Measurements from ENCODE around the gene ZNF629. TPM values are rescaled to one million over a fixed set of nuclear protein-coding genes. Genes with fewer than 3 reads are reported as not detected.
"Not testable (repeated sequence)": the region's sequence is repeated elsewhere in the genome, so short reads cannot be mapped to it uniquely, and the experiment has no call there.

The ZNF629 gene
- total RNA-seq, result 2.5 and 2.6 TPM in 2 replicates

DNA sequence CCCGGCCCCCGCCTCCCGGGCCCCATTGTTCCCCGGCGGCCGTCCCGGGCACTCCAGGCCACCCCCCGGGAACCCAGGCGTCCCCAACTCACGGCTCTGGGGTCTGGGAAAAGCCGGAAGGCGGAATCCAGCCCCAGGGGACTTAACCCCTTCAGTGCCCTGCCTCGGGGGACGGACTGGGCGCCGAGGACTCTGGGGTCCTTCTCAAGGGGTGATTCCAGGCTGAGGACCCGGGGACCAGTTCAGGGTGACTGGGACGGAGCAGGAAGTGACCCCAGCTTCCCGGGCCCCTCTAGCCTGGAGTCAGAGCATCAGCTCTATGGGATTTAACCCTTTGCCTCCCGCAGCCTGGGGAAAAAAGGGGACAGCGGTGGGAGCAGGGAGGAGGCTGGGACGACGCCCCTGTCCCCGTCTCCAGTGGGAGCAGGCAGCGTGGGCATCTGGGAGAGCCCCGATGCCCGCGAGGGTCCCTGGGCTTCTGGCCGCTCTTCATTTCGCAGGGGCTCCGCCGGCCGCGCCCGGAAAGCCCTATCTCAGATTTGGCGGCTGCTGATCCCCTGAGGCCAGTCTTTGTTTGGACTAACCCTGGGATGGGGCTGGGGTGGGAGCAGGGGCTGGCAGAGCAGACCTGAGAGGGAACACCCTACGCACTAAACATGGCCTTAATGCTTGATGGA lies at the start of gene ZNF629:
Gene ZNF629 (minus strand): TSS at position 270 of the 677 bp plus-strand sequence. CDS start 2,723 bp downstream, outside the sequence.
- Mint-ChIP-seq H3K36me3 (ENCODE audit: low read depth) (no peaks in the 10 kb centered on the region), H3K27ac (no peak within 1 kb of the TSS), H3K4me3 (peak within 1 kb of the TSS; percentile 83), H3K9me3 (no peaks in the 10 kb centered on the region), H3K27me3 (peaks cover 30% of the 10 kb centered on the region), H3K4me1 (peaks cover 4% of the 10 kb centered on the region)
- intact Hi-C loops (cut with micrococcal nuclease), result no loop called here
- peak; percentile 66 for DNase-seq

DNA sequence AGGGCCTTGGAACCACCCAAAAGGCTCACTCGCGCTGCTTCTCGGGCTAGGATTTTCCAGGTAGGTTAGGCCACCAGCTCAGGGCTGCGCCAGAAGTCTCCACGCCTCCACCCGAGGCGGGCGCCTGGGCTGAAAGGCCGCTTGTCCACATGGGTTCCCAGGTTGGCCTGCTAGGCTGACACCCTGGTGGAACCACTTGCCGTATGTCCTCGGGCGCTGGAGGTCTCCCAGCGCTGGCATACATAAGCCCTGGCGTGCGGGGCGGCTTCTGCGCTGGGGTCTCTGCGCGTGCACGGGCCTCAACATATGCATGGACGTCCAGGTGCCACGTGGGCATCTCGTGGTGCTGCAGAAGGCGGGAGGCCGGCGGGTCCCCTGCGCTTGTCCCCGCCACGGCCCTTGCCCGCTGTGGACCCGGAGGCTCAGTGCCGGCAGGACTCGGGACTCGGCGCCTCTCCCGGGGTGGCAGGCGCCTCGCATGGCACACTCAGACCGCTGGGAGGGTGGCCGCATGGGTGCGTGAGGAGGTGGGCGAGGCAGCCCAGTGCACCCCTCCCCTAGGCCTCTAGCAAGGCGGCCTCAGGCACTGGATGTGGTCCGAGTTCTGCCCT lies 47.2 kb upstream of the ZNF629 start:
- H3K9me3 Mint-ChIP-seq, result no peaks in the 10 kb centered on the region

DNA sequence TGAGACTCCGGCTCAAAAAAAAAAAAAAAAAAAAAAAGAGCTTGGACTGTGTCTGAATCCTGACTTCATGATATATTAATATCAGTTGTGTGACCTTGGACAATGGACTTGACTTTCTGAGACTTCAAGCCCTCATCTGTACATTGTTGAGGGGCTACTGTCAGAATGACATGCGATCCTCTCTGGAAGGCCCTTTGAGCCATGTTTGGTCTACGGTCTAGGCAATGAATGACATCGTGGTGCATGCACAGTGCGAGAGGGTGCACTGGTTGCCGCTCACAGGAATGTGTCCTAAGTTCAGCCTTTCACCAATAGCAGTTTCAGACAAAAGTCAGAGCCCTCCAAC lies 43.0 kb upstream of the ZNF629 start:
- intact Hi-C loops (cut with micrococcal nuclease), result no loop called here
- Mint-ChIP-seq H3K36me3 (ENCODE audit: low read depth) (no peaks in the 10 kb centered on the region), H3K9me3 (no peaks in the 10 kb centered on the region), H3K4me3 (no peak overlapping the region), H3K27ac (no peak overlapping the region), H3K27me3 (peaks cover 7% of the 10 kb centered on the region), H3K4me1 (no peaks in the 10 kb centered on the region)
- no peak for DNase-seq

More for the DNA sequence above, 47.2 kb upstream of the ZNF629 start:
- Mint-ChIP-seq H3K36me3 (ENCODE audit: low read depth) (no peaks in the 10 kb centered on the region), H3K27me3 (peaks cover 3% of the 10 kb centered on the region), H3K4me3 (no peak overlapping the region), H3K4me1 (no peaks in the 10 kb centered on the region), H3K27ac (no peak overlapping the region)
- no peak for DNase-seq
- intact Hi-C loops (cut with micrococcal nuclease), result no loop called here

DNA sequence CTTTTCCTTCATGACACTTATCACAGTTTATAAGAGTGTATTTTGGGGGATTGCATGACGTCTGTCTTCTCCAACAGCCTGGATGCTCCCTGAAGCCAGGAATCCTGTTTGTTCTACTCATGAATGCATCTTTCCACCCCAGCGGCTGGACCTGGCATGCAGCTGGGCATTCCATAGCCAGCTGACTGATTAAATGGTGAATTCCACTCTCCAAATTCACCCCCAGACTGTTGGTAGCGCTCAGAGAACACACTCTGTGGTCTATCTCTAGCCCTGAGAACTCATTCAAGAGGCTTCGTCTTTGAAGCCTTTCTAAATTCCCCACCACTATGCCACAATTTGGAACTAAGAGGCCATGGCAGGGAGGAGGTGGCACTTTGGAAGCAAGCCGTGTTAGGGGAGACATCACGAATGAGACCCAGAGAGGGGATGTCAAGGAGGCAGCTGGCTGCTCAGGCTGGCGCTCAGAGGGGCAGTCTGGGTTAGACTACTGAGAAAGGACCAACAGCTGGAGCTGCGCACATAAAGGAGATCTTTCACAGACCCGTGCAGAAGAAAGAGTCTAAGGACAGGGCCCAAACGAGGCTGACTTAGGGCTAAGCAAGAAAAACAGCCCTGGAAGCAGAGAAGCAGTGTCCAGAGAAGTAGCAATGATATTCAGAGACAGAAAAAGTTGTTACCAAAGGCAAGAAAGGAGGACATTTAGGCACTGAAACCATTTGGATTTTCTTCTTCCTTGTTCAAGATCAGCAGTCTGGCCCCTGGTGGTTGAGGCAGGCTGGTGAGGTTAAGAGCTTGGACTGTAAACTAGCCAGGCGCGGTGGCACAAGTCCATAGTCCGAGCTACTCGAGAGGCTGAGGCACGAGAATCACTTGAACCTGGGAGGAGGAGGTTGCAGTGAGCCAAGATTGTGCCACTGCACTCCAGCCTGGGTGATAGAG lies 42.4 kb upstream of the ZNF629 start:
- intact Hi-C loops (cut with micrococcal nuclease), result no loop called here
- H3K4me1 Mint-ChIP-seq, result no peaks in the 10 kb centered on the region
- no peaks in the 10 kb centered on the region for H3K36me3 Mint-ChIP-seq (ENCODE audit: low read depth)
- H3K27me3 Mint-ChIP-seq, result peaks cover 7% of the 10 kb centered on the region
- H3K4me3 Mint-ChIP-seq, result no peak overlapping the region
- H3K9me3 Mint-ChIP-seq, result no peaks in the 10 kb centered on the region
- no peak for DNase-seq
- H3K27ac Mint-ChIP-seq, result no peak overlapping the region

DNA sequence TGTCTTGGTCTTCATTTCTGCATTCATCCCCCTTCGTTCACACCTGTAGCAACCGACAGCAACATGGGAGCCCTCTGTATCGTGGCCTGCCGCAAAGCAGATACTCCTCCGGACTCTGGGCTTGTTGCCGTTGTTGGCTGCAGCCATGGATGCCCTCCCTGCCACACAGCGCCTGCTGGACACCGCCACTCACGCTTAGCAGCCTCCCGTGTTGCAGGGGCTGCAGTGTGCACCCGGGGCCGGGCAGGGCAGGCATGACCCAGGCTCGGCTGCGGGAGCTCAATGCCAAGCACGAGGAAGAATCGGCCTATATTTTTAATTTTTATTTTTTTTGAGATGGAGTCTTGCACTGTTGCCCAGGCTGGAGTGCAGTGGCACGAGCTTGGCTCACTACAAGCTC lies 34.9 kb upstream of the ZNF629 start:
- no peak for DNase-seq

DNA sequence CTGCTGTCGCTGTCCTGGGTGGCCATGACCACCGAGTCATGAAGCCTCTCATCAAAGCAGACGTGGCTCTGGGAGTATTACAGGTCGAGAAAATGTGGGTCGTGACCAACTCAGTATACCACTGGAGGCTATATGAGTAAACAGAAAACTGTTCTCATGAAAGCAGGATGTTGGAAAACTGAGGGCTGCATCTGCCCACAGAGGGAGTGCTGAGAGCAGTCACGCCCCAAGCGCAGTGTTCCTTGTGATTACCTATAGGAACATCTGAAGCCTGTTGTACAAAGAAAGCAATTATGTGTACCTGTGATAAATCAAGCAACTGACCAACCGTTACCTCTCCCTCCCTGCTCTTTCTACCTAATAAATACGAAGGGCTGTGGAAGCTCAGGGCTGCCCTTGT lies 34.4 kb upstream of the ZNF629 start:
- not testable (repeated sequence) for H3K4me3 Mint-ChIP-seq, H3K9me3 Mint-ChIP-seq, H3K27ac Mint-ChIP-seq

More for the DNA sequence above, 34.9 kb upstream of the ZNF629 start:
- H3K9me3 Mint-ChIP-seq, result no peaks in the 10 kb centered on the region
- no peak overlapping the region for H3K4me3 Mint-ChIP-seq
- H3K36me3 Mint-ChIP-seq (ENCODE audit: low read depth), result no peaks in the 10 kb centered on the region
- no peak overlapping the region for H3K27ac Mint-ChIP-seq
- no peaks in the 10 kb centered on the region for H3K4me1 Mint-ChIP-seq
- intact Hi-C loops (cut with micrococcal nuclease), result no loop called here
- H3K27me3 Mint-ChIP-seq, result no peaks in the 10 kb centered on the region

DNA sequence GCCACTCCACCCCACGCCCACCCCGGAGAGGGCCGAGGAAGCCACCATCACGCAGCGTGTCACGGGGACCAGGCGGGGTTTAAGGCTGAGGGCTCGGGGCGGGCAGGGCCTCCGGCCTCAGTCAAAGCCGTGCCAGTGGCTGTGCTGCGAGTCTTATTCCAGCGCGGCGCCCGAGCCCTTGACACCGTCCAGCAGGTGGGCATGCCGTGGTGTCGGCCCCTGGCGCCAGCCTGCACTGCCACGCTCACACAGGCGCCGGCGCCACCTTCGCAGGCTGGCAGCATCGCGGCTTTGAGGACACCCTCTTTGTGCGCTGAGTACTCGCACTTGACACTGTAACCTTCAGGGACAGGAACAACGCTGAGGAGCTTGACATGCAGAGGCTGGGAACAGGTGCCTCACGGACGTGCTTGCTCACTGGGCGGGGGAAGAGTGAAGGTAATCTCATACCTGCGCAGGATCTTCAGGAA lies 34.0 kb upstream of the ZNF629 start:
- Mint-ChIP-seq H3K9me3 (no peaks in the 10 kb centered on the region), H3K36me3 (ENCODE audit: low read depth) (no peaks in the 10 kb centered on the region), H3K27ac (no peak overlapping the region), H3K27me3 (no peaks in the 10 kb centered on the region), H3K4me1 (no peaks in the 10 kb centered on the region), H3K4me3 (no peak overlapping the region)
- intact Hi-C loops (cut with micrococcal nuclease), result no loop called here
- DNase-seq, result no peak

More for the DNA sequence above, 34.4 kb upstream of the ZNF629 start:
- H3K27me3 Mint-ChIP-seq; DNase-seq; H3K4me1 Mint-ChIP-seq; intact Hi-C loops (cut with micrococcal nuclease); H3K36me3 Mint-ChIP-seq (ENCODE audit: low read depth): not testable (repeated sequence)

DNA sequence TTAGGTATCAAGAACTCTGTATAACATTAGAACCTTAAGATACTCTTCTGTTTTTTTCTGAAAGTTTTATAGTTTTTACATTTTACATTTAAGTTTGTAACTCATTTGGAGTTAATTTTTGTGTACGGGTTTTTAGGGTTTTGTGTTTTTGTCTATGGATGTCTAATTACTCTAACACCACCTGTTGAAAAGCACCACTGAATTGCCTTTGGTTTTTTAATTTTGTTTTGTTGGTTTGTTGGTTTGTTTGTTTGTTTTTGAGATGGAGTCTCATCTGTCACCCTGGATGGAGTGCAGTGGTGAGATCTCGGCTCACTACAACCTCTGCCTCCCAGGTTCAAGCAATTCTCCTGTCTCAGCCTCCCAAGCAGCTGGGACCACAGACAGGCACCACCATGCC lies 29.8 kb upstream of the ZNF629 start:
- Mint-ChIP-seq H3K27me3 (no peaks in the 10 kb centered on the region), H3K4me3 (no peak overlapping the region), H3K9me3 (no peaks in the 10 kb centered on the region), H3K27ac (no peak overlapping the region), H3K4me1 (peaks cover 10% of the 10 kb centered on the region), H3K36me3 (ENCODE audit: low read depth) (no peaks in the 10 kb centered on the region)
- intact Hi-C loops (cut with micrococcal nuclease), result no loop called here
- no peak for DNase-seq

DNA sequence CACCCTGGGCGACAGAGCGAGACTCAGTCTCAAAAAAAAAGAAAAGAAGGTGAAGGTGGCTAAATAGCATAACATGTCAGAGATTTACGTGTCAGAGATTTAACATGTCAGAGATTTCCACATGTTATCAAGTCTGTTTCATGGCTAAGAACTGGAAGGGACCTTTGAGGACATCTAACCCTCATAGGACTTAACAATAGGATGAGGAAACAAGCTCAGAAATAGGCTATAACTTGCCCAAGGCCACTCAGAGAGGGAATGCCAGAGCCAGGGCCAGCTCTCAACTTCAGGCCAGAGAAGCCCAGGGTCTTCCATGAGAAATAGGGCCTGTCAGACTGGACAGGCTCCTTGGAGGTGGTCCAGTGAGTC lies 26.8 kb upstream of the ZNF629 start:
- intact Hi-C loops (cut with micrococcal nuclease), result loop anchor here (1.0 to 5.0 kb wide), 4 partner anchors 37 to 108 kb away; partner anchors contain the start of genes CFAP119, PHKG2 and RNF40
- Mint-ChIP-seq H3K27me3 (peaks cover 2% of the 10 kb centered on the region), H3K9me3 (no peaks in the 10 kb centered on the region), H3K4me3 (peak overlapping the region; percentile 96), H3K4me1 (peaks cover 10% of the 10 kb centered on the region), H3K36me3 (ENCODE audit: low read depth) (no peaks in the 10 kb centered on the region), H3K27ac (peak overlapping the region; percentile 84)
- no peak for DNase-seq

DNA sequence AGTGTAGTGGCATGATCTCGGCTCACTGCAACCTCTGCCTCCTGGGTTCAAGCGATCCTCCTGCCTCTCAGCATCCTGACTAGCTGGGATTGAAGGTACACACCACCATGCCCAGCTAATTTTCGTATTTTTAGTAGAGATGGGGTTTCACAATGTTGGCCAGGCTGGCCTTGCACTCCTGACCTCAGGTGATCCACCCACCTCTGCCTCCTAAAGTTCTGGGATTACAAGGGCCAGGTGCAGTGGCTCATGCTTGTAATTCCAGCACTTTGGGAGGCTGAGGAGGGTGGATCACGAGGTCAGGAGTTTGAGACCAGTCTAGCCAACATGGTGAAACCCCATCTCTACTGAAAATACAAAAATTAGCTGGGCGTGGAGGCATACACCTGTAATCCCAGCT lies 22.7 kb upstream of the ZNF629 start:
- H3K9me3 Mint-ChIP-seq; H3K27ac Mint-ChIP-seq; H3K27me3 Mint-ChIP-seq; H3K4me3 Mint-ChIP-seq; H3K36me3 Mint-ChIP-seq (ENCODE audit: low read depth); DNase-seq: not testable (repeated sequence)
- peaks cover 17% of the 10 kb centered on the region for H3K4me1 Mint-ChIP-seq
- intact Hi-C loops (cut with micrococcal nuclease), result loop anchor here (5.0 kb wide), 1 partner anchor 32 kb away; no protein-coding TSS in a partner anchor

DNA sequence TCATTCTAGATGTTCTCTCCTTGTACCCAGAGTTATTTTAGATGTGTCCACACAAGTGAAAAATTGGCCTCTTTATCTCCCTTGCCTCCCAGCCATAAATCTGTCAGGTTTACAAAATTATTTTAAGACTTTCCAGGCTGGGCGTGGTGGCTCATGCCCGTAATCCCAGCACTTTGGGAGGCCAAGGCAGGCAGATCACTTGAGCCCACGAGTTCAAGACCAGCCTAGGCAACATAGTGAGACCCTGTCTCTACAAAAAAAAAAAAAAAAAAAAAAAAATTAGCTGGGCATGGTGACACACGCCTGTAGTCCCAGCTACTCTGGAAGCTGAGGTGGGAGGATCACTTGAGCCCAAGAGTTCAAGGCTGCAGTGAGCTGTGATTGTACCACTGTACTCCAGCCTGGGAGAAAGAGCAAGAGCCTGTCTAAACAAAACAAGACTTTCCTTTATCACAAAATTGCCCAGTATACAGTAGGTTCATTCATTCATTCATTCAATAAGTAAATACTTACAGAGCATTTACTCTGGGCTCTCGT lies 22.0 kb upstream of the ZNF629 start:
- H3K27ac Mint-ChIP-seq; DNase-seq; intact Hi-C loops (cut with micrococcal nuclease); H3K9me3 Mint-ChIP-seq; H3K36me3 Mint-ChIP-seq (ENCODE audit: low read depth); H3K27me3 Mint-ChIP-seq; H3K4me3 Mint-ChIP-seq: not testable (repeated sequence)
- peaks cover 14% of the 10 kb centered on the region for H3K4me1 Mint-ChIP-seq

DNA sequence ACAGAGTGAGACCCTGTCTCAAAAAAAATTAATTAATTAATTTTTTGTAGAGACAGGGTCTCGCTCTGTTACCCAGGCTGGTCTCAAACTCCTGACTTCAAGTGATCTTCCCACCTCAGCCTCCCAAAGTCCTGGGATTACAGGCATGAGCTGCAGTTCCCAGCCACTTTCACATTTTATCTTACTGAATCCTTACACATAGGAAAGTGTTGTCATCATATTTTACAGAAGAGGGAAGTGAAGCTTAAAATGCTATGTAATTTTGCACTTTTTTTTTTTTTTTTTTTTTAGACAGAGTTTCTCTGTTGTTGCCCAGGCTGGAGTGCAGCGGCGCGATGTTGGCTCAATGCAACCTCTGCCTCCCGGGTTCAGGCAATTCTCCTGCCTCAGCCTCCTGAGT lies 21.1 kb upstream of the ZNF629 start:
- no peaks in the 10 kb centered on the region for H3K9me3 Mint-ChIP-seq
- H3K4me1 Mint-ChIP-seq, result peaks cover 13% of the 10 kb centered on the region
- H3K27me3 Mint-ChIP-seq, result peaks cover 8% of the 10 kb centered on the region
- no peak for DNase-seq
- H3K4me3 Mint-ChIP-seq, result no peak overlapping the region
- no peaks in the 10 kb centered on the region for H3K36me3 Mint-ChIP-seq (ENCODE audit: low read depth)
- intact Hi-C loops (cut with micrococcal nuclease), result no loop called here
- H3K27ac Mint-ChIP-seq, result no peak overlapping the region

DNA sequence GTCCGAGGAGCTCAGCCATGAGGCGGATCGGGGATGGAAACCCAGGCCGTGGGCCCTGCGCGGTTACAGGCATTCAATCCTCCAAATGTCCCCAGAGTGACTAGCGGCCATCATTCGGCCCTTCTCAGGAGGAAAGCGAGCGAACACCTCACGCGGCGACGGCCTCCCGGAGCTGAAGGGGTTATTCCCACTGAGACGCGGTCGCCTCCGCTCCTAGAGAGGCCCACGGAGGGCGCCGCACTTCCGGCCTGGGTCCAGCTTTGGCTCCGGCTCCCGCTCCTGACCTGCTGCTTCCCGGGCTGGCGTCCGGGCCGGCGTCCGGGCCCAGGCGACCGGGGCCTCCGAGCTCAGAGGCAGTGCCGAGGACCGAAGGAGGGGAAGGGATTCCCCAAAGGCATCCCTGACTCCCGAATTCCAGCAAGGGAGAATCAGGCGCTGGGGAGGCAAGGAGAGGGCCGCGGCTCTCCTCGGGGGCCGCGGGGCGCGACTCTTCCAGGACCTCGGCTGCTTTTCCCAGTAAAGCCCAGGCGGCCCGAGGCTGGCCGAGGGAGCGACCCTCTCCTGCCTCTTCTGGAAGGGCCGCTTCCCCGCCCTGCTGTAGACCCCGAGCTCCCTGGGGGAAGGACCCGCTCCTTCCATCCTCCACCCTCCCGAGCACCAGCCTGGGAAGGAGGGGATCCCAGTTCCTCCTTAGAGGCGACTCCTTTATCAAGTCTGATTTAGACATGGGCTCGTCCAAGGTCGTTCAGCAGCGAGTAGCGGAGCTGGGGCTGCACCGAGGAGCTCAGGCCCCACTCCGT lies 18.6 kb upstream of the ZNF629 start:
- peak overlapping the region; percentile 58 for H3K4me3 Mint-ChIP-seq
- peak; percentile 82 for DNase-seq
- H3K4me1 Mint-ChIP-seq, result peaks cover 17% of the 10 kb centered on the region
- H3K27ac Mint-ChIP-seq, result peak overlapping the region; percentile 67
- no peaks in the 10 kb centered on the region for H3K36me3 Mint-ChIP-seq (ENCODE audit: low read depth)
- peaks cover 8% of the 10 kb centered on the region for H3K27me3 Mint-ChIP-seq
- intact Hi-C loops (cut with micrococcal nuclease), result no loop called here
- H3K9me3 Mint-ChIP-seq, result no peaks in the 10 kb centered on the region
